ENCODE data around the gene TBCK. TPM values are rescaled to one million over a fixed set of nuclear protein-coding genes. Genes with fewer than 3 reads are reported as not detected.

TBCK gene
- total and polyA plus RNA-seq, 2 of the 8 experiments (the other 6 are each of a cell fraction or from before 2014, with no cell fraction given): 10.2 to 18.7 TPM

- Histone ChIP-seq H3K9ac (replicated peaks in 1 of 4; ENCODE audit: extremely low read depth in 1 of 4, low read depth in 3 of 4, low read length in 3 of 4) (no peak overlapping the region), H2AFZ (ENCODE audit: low read length) (no peak overlapping the region), H2BK20ac (ENCODE audit: low read length) (no peak overlapping the region), H2BK120ac (replicated peaks; ENCODE audit: low read depth, low read length) (no peak overlapping the region), H2BK5ac (ENCODE audit: low read depth, low read length) (no peak overlapping the region), H3K9me3 (ENCODE audit: insufficient read depth in 2 of 2, low read depth in 1 of 2, low read length in 1 of 2) (no peaks in the 10 kb centered on the region), H2BK15ac (ENCODE audit: low read length) (no peak overlapping the region), H3K18ac (ENCODE audit: extremely low read depth, low read length) (no peak overlapping the region), H3K4me1 (replicated peaks in 1 of 4; ENCODE audit: control insufficient read depth in 3 of 4, insufficient read depth in 4 of 4, low read length in 3 of 4) (peaks cover 0 to 2% (median 0%) of the 10 kb centered on the region in 4 experiments; a peak in 1 of 7 replicates), H4K8ac (ENCODE audit: extremely low read depth, insufficient read depth, low read length) (no peak overlapping the region), H3K23ac (ENCODE audit: insufficient read length) (no peak overlapping the region), H3K79me1 (ENCODE audit: low read depth, low read length) (no peaks in the 10 kb centered on the region), H3K4me3 (ENCODE audit: extremely low read depth in 1 of 4, insufficient read depth in 2 of 4, low read depth in 3 of 4, low read length in 4 of 4) (no peak overlapping the region), H3K27ac (ENCODE audit: low read depth, low read length) (no peak overlapping the region), H3K4me2 (ENCODE audit: insufficient read depth in 1 of 2, low read depth in 2 of 2, low read length in 2 of 2) (no peak overlapping the region), H3K14ac (ENCODE audit: insufficient read length) (no peak overlapping the region), H2BK12ac (ENCODE audit: low read depth, low read length) (no peak overlapping the region), H3K27me3 (replicated peaks in 1 of 4; ENCODE audit: control insufficient read depth in 3 of 4, extremely low read depth in 1 of 4, insufficient read depth in 3 of 4, low read length in 3 of 4) (no peaks in the 10 kb centered on the region), H4K91ac (replicated peaks; ENCODE audit: insufficient read length, low read length) (no peak overlapping the region), H4K5ac (ENCODE audit: insufficient read length, low read depth, low read length) (no peak overlapping the region), H2AK5ac (ENCODE audit: low read depth, low read length) (no peak overlapping the region), H4K20me1 (replicated peaks in 1 of 2; ENCODE audit: control insufficient read depth in 1 of 2, insufficient read depth in 2 of 2, low read length in 2 of 2) (no peaks in the 10 kb centered on the region), H3K4ac (replicated peaks; ENCODE audit: insufficient read length, low read depth, low read length) (no peak overlapping the region), H3K79me2 (ENCODE audit: control insufficient read depth in 1 of 2, insufficient read depth in 2 of 2, low read length in 2 of 2) (no peaks in the 10 kb centered on the region), H3K56ac (replicated peaks; ENCODE audit: insufficient read length, low read depth, low read length) (no peak overlapping the region), H3K23me2 (ENCODE audit: low read depth, low read length) (no peaks in the 10 kb centered on the region), H3K36me3 (ENCODE audit: control insufficient read depth in 2 of 4, insufficient read depth in 4 of 4, low read length in 3 of 4) (no peaks in the 10 kb centered on the region)
- FAIRE-seq (no peak), DNase-seq (ENCODE audit: low read depth in 1 of 2, low spot score in 2 of 2) (no peak)
- ChIA-PET POLR2A (ENCODE audit: partially characterized antibody) (no interaction called here), CTCF (ENCODE audit: partially characterized antibody) (interaction anchor here (1.2 to 2.2 kb wide), 3 partner anchors 12 to 37 kb away, joined by 3 to 6 read pairs (median 4); no protein-coding TSS in a partner anchor)
- WGBS, 2 experiments (ENCODE audit: extremely low coverage in 1 of 2, insufficient coverage in 1 of 2, insufficient read length in 1 of 2, insufficient replicate concordance in 2 of 2, low coverage in 1 of 2, low lambda C conversion rate in 2 of 2, missing lambda C conversion rate in 1 of 2): 86% methylated on average over 8 of the region's 8 CpGs; no CpG with 5 or more reads in 1 of the 2 experiments
- no peak for TF ChIP-seq SUZ12 (IDR thresholded peaks at IDR 0.05; ENCODE audit: low read length)
- peak in 1 of 2 experiments; percentile 18; a peak in 1 of 4 replicates for TF ChIP-seq RAD21 (IDR thresholded peaks at IDR 0.05 in 1 of 2, conservative IDR thresholded peaks at IDR 0.05 in 1 of 2; ENCODE audit: low read depth in 2 of 2, low read length in 2 of 2)
- TF ChIP-seq TBP (IDR thresholded peaks at IDR 0.05; ENCODE audit: low read depth, low read length): no peak
- TF ChIP-seq CTCF (IDR thresholded peaks at IDR 0.05; ENCODE audit: control extremely low read depth in 1 of 3, insufficient read depth in 1 of 3, low read depth in 1 of 3, low read length in 3 of 3): peak in 2 of 3 experiments; percentile 16 to 43; a peak in 2 of 4 replicates
- TF ChIP-seq EP300 (IDR thresholded peaks at IDR 0.05; ENCODE audit: borderline replicate concordance in 1 of 2, low read depth in 2 of 2, low read length in 2 of 2): no peak
- no peak for TF ChIP-seq SIX5 (IDR thresholded peaks at IDR 0.05; ENCODE audit: low read depth, low read length)
- no peak for TF ChIP-seq E2F6 (IDR thresholded peaks at IDR 0.05)
- no peak for TF ChIP-seq CREB1 (IDR thresholded peaks at IDR 0.05)
Observed at GRCh38 chr4:105991726-105992125, 324.3 kb downstream of the TBCK start.
